HG02970 (cell line): ENCODE data around the gene WFDC9.
"Not testable (repeated sequence)": the region's sequence is repeated elsewhere in the genome, so short reads cannot be mapped to it uniquely, and the experiment has no call there.

Source experiments
- ATAC-seq: cut with Tn5 transposase; IDR thresholded peaks from one replicate; pipeline ENCODE4 v1.9.1; 2021; ENCODE audit warnings: mild to moderate bottlenecking, moderate library complexity, moderate number of reproducible peaks; ENCODE audit not compliant: unreplicated experiment, low FRiP score

Gene WFDC9

DNA sequence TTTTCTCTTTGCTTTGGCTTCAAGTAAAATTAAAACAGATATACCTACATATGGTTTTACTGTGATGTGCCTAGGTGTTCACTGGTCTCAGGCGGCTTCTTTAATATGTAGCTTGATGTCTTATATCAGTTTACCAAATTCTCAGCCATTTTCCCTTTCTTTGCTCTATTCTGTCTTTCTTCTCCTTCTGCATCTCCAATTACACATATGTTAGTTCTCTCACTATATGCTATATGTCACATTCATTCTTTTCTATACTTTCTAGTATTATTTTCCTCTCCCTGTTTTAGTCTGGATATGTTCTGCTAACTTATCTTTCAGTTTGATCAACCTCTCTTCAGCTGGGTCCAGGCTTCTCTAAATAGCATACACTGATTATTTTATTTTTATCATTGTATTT, 37.6 kb downstream of the WFDC9 start:
- ATAC-seq, result no peak

DNA sequence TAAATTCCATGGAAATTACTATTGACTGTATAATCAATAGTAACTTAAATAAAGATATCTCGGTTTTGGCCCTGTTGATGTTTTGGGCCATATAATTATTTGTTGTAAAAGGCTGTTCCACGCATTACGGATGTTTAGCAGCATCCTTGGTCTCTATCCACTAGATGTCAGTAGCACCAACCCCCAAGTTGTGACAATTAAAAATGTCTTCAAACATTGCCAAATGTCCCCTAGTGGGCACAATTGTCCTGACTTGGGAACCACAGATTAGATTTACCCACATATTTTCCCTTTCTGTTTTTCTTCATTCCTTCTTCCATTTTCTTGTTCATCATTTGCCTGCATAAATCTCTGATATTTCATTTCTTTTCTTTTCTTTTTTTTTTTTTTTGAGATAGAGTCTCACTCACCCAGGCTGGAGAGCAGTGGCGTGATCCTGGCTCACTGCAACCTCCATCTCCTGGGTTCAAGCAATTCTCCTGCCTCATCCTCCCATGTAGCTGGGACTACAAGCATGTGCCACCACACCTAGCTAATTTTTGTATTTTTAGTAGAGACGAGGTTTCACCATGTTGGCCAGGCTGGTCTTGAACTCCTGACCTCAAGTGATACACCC, 38.4 kb downstream of the WFDC9 start:
- ATAC-seq, result no peak

GRCh38 chr20:45589725-45590124, 41.4 kb downstream of the WFDC9 start:
- ATAC-seq, result no peak

- no peak for ATAC-seq
These were observed 42.3 kb downstream of the WFDC9 start for GRCh38 chr20:45588800-45589199.

- ATAC-seq, result not testable (repeated sequence)
These were observed 45.1 kb downstream of the WFDC9 start for GRCh38 chr20:45585986-45586385.

- ATAC-seq, result not testable (repeated sequence)
These were observed 46.8 kb downstream of the WFDC9 start for GRCh38 chr20:45584294-45584693.

DNA sequence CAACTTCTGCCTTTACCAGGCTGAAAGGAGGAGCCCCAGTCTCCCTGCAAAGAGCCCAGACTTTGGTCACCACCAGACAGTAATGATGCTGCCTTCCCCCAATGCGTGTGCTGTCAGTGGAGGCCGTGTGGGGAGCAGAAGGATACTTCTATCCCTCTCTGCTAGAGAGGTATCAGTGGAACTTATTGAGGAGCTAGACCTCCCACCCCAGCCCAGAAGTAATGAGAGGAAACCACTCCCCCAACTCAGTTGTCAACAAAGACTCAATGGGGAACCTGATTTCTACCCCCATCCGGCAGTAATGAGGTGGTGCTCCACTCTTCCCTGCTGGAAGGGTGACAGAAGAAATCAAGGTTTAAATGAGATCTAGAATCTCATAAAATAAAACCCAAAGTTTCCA, 47.6 kb downstream of the WFDC9 start:
- ATAC-seq, result no peak

- no peak for ATAC-seq
These were observed 49.4 kb downstream of the WFDC9 start for GRCh38 chr20:45581702-45582101.

DNA sequence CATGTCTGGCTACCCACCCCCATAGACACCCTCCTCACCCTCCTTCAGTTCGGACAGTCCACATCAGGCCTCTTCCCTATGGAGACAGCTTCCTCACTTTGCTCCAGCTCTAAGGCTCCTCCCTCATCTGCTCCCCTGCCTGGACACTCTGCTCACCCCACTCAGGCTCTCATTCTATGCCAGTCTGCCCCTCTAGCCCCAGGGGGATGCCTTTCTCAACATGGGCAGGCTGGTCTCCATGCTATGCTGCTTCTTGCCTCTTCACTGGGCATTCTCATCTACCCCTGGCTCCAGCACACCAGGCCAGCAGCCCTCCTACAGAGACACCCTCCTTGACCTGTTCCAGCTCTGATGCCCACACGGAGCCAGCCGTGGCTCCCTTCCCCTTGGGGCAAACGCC, 51.9 kb downstream of the WFDC9 start, which contains the start of gene WFDC8:
Gene WFDC8 (minus strand): TSS at position 101 of the 400 bp plus-strand sequence. CDS start 37 bp downstream, at position 64.
- no peak for ATAC-seq

- no peak for ATAC-seq
These were observed 52.9 kb downstream of the WFDC9 start for GRCh38 chr20:45578231-45578630.

DNA sequence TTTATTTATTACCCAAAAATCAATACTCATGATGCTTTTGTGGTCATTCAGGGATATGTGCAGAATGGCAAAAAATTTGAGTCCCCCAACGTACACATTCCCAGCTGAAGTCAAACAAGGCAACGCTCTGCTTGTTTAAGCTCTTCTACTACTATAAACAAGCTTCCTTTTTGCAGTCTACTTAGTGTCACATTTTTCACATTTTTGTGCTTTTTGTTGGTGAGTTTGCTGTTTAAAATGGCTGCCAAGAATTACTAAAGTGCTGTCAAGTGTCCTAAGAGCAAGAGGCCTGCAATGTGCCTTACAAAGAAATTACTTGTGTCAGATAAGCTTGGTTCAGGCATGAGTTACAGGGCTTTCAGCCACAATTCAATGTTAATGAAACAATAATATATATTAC, 54.1 kb downstream of the WFDC9 start:
- ATAC-seq, result no peak

DNA sequence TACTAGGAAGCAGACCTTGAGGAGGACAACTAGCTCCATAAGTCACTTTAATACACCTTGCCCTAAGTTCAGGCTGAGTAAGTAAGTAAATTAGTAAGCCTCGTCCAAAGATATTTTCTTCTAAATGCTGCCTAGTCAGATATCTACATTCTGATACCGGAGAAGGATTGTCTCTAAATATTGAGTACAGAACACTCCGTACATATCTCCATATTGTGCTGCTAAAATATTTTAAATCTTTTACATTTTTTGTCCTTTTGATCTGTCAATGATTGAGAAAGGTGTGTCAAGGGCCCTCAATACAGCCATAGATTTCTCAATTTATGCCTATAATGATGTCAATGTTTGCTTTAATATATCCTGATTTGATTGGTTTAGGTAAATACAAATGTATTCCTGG, 55.2 kb downstream of the WFDC9 start:
- ATAC-seq, result no peak

- ATAC-seq, result not testable (repeated sequence)
These were observed 61.4 kb downstream of the WFDC9 start for GRCh38 chr20:45569650-45570049.

- no peak for ATAC-seq
These were observed 66.3 kb downstream of the WFDC9 start for GRCh38 chr20:45564760-45565276.
